Dedifferentiated amniotic fluid mesenchymal stem cell (primary cell): ENCODE data around the gene KCTD4.
A peak's percentile ranks its signal among the peaks of the same experiment; 100 is the strongest.
"Not testable (repeated sequence)": the region's sequence is repeated elsewhere in the genome, so short reads cannot be mapped to it uniquely, and the experiment has no call there.

Experiments
- DNase-seq: peaks from one replicate; pipeline ENCODE4 v3.0.0-alpha.2; 2016; ENCODE audit errors: extremely low spot score

The KCTD4 gene

GRCh38 chr13:45200701-45201232, at the start of gene KCTD4:
KCTD4 (minus strand) TSS chr13:45201045; CDS start chr13:45194567, 6,478 bp downstream.
- DNase-seq, result no peak

GRCh38 chr13:45249662-45250061, 48.8 kb upstream of the KCTD4 start:
- DNase-seq, result no peak

GRCh38 chr13:45244736-45245135, 43.9 kb upstream of the KCTD4 start:
- DNase-seq, result not testable (repeated sequence)

- no peak for DNase-seq
These were observed 42.2 kb upstream of the KCTD4 start for GRCh38 chr13:45243077-45243476.

- DNase-seq, result no peak
These were observed 41.7 kb upstream of the KCTD4 start for GRCh38 chr13:45242524-45242923.

GRCh38 chr13:45242070-45242469, 41.2 kb upstream of the KCTD4 start:
- no peak for DNase-seq

- DNase-seq, result no peak
These were observed 39.3 kb upstream of the KCTD4 start for GRCh38 chr13:45240143-45240542.

- DNase-seq, result no peak
These were observed 38.3 kb upstream of the KCTD4 start for GRCh38 chr13:45238945-45239795.

- no peak for DNase-seq
These were observed 31.7 kb upstream of the KCTD4 start for GRCh38 chr13:45232591-45232990.

- DNase-seq, result no peak
These were observed 30.9 kb upstream of the KCTD4 start for GRCh38 chr13:45231722-45232121.

- no peak for DNase-seq
These were observed 30.5 kb upstream of the KCTD4 start for GRCh38 chr13:45231305-45231704.

- DNase-seq, result no peak
These were observed 28.3 kb upstream of the KCTD4 start for GRCh38 chr13:45229172-45229571.

GRCh38 chr13:45228002-45228401, 27.2 kb upstream of the KCTD4 start:
- no peak for DNase-seq

GRCh38 chr13:45226024-45226423, 25.2 kb upstream of the KCTD4 start:
- DNase-seq, result no peak

GRCh38 chr13:45225370-45225769, 24.5 kb upstream of the KCTD4 start:
- no peak for DNase-seq

- DNase-seq, result no peak
These were observed 23.3 kb upstream of the KCTD4 start for GRCh38 chr13:45224176-45224575.

GRCh38 chr13:45222919-45223318, 22.1 kb upstream of the KCTD4 start:
- DNase-seq, result no peak

- no peak for DNase-seq
These were observed 21.7 kb upstream of the KCTD4 start for GRCh38 chr13:45222516-45222915.

- DNase-seq, result no peak
These were observed 19.6 kb upstream of the KCTD4 start for GRCh38 chr13:45220403-45220802.

GRCh38 chr13:45219938-45220375, 19.1 kb upstream of the KCTD4 start:
- DNase-seq, result peak; percentile 40

- no peak for DNase-seq
These were observed 18.5 kb upstream of the KCTD4 start for GRCh38 chr13:45219123-45219891.

- no peak for DNase-seq
These were observed 17.8 kb upstream of the KCTD4 start for GRCh38 chr13:45218689-45219088.

GRCh38 chr13:45216193-45216592, 15.3 kb upstream of the KCTD4 start:
- no peak for DNase-seq
